HG03103 (cell line): ENCODE measurements around the gene MAP3K5.
"Not testable (repeated sequence)": the region's sequence is repeated elsewhere in the genome, so short reads cannot be mapped to it uniquely, and the experiment has no call there.

Source experiments
- ATAC-seq: cut with Tn5 transposase; IDR thresholded peaks from one replicate; pipeline ENCODE4 v1.9.1; 2021; ENCODE audit warnings: low read depth; ENCODE audit not compliant: unreplicated experiment

MAP3K5 gene

GRCh38 chr6:136795386-136795785 is 3.1 kb upstream of the MAP3K5 start:
- ATAC-seq = no peak

- ATAC-seq = no peak
Observed at GRCh38 chr6:136793363-136793762, 1.1 kb upstream of the MAP3K5 start.

DNA sequence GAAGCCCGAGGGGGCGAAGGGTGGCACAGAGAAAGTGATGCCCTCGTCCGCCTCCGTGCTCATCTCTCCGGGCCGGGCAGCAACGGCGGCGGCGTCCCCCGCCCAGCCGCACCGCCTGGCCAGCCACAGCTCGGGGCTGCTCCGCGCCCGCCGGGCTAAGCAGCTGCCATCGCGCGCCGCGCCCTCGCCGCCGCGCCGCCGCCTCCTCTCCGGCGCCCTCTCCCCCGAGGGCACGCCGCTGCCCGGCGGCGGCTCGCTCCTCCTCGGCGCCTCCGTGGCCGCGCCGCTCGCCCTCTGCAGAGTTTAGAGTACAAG is 225 bp downstream of the MAP3K5 start:
- no peak for ATAC-seq

DNA sequence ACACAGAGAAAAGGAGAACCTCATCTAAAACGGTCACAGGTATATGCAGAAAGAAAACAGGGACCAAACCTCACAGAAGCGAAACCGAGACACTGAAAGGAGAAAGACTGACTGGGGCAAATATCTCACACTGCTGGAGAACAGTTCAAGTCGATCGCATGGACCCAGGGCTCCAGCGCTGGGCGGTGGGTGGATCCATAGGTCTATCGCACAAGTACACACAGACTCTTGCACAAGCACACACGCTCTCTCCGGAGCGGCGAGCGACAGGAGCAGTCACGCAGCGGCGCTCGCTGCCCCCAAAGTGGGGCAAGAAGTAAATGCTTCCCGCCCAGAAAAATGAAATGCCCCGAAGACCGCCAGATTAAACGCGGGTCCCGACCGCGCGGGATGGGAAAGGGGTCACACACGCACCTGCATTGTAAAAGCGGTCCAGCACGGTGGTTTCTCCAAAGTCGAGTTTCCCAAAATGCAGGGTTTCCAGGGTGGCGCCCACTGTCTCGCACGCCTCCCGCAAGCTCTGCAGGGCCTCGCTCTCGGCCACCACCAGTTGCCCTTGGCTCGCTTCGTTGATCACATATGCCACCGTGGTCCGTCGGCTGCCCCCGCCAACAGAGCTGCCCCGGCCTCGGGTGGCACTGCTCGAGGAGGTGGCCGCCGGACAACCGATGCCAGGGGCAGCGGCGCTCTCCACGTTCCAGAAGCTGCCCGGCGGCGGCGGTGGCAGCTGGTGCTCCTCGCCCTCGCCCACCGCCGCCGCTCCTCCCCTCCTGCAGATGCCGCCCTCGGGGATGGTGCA is 782 bp downstream of the MAP3K5 start:
- ATAC-seq = peak; percentile 32

DNA sequence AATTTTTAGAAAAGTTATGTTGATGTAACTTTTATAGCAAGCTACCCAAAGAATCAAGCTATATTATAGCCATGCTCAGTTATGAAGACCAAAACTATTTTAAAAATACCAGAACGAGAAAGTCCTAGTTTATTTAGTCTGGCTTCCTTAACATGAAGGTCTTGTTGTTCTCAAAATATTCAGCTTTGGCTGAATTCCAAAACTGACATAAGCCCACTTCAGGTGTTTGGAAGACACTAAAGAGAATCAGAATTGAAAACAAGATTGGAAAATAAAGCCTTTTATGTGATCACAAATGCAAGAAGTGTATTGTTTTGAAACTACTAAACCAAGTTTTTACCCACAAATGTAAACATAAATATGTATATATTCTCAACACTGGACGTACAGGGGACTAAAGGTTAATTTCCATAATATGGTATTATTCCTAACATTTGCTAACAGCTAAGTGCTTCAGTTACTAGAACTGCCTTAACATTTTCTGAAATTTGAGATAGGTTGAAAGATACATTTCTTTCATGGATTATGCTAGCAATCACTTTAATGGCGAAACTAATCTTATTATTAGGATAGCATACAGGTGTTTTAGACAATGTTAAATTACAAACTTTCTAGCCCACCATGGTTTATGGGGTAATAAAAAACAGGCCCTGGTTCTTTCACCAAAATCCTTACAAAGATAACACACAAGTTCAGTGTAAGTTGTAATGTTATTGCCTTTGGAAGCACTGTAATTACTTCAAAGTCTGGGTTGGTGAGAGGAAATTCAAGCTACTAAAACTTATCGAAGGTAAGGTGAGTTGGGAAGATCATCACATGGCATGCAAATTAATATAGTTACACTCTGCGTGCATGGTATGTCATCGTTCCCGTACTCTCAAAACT is 1.6 kb downstream of the MAP3K5 start:
- no peak for ATAC-seq

- ATAC-seq = not testable (repeated sequence)
Observed at GRCh38 chr6:136789440-136789839, 2.8 kb downstream of the MAP3K5 start.

GRCh38 chr6:136788069-136788902 is 4.0 kb downstream of the MAP3K5 start:
- no peak for ATAC-seq

GRCh38 chr6:136787726-136788068 is 4.6 kb downstream of the MAP3K5 start:
- ATAC-seq = no peak

GRCh38 chr6:136786658-136787057 is 5.6 kb downstream of the MAP3K5 start:
- no peak for ATAC-seq

DNA sequence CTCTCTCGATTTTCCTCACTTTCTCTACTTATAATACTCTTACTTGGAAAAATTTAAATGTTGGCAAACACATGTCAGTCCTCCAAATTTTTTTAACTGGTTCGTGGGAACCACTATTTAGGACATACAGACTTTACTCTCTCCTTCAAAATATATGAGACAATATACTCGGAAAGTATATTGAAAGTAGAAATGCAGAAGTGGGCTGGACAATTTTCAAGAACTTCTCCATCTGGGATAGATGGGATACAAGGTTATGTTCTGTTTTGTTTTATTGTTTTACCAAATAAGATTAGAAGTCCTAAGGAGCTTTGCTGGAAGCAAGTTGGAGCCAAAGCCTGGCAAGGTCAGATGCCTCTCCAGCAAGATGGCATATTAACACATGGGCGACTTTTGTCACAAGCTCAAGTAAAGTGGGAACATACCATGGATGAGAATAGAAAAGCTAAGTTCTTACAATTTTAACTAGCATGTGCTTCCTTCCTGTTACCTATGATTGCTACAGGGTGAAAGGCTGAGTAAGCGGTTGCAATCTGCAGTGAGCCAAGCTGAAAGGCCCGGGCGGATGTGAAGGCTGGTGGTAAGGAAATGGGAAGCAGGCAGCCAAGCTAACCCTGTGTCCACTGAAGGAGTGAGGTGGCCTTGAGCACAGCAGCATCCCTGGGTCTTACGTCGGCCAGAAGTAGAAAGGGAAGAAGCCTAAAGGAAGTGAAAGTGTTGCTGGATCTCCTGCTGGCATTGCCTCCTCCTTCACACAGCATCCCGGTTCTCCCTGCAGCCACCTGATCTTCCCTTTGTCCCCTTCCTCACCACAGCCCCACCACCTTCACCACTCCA is 7.1 kb downstream of the MAP3K5 start:
- ATAC-seq = no peak

GRCh38 chr6:136784271-136784664 is 8.0 kb downstream of the MAP3K5 start:
- ATAC-seq = no peak

DNA sequence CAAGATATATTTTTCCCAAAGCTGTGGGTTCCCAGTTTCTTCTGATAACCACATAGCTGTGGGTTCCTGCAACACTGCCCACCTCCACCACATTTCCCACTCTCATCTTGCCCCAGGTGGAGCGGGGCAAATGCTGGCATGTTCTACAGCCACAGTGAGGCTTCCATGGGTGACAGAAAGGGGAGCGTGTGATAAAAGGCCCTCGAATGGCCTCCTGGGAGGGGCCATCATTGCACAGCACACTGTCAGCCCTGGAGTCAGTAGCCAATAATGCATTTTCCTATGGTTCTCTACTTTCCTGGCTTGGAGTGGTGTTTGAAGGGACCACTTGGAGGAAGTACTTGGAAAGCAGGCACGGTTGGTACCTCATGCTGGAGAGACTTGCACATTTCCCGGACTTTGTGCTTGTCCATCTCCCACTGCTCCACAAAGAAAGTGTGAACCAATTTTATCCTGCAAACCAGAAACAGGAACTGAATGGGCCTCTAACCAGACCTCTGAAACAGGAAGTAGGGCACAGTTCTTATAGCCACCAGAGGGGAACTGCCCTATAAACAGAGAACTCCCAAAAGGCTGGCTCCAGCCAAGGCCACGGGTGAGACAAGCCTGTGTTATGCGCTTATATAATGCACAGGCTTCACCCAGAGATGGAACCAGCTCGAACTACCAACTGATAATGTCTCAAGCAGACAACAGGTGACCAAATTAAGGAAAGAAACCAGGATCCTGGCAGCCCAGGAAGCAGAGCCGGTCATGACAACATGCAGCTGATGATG is 8.6 kb downstream of the MAP3K5 start:
- ATAC-seq = peak; percentile 71

DNA sequence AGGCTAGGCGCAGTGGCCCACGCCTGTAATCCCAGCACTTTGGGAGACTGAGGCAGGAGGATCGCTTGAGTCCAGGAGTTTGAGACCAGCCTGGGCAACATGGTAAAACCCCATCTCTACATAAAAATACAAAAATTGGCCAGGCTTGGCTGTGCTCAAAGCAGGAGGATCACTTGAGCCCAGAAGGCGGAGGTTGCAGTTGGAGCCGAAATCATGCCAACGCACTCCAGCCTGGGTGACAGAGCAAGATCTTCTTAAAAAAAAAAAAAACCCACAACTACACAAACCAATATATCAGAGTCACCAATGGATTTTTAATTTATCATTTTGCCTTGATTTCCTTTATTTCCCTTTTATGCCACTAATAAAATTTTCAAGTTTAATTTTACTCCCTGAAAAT is 9.3 kb downstream of the MAP3K5 start:
- no peak for ATAC-seq

- no peak for ATAC-seq
Observed at GRCh38 chr6:136782021-136782770, 10.1 kb downstream of the MAP3K5 start.

- ATAC-seq = no peak
Observed at GRCh38 chr6:136780972-136781371, 11.3 kb downstream of the MAP3K5 start.

GRCh38 chr6:136779682-136780081 is 12.6 kb downstream of the MAP3K5 start:
- ATAC-seq = no peak

DNA sequence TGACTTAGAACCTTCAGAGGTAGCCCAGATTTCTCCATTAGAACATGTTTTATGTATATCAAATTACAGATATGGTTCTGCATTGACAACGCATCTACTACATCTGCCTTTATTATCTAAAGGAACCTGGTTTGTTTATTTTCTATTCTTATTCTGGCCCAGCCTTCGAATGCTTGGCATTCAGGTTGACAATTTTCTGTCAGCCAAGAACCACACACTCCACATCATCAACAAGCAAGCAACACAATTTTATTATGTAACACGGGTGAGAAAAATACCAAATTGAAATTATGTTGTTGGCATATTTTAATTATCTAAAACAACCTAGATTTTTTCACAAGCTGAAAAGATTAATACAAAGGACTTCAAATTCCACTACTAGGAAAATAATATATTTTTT is 14.6 kb downstream of the MAP3K5 start:
- no peak for ATAC-seq

DNA sequence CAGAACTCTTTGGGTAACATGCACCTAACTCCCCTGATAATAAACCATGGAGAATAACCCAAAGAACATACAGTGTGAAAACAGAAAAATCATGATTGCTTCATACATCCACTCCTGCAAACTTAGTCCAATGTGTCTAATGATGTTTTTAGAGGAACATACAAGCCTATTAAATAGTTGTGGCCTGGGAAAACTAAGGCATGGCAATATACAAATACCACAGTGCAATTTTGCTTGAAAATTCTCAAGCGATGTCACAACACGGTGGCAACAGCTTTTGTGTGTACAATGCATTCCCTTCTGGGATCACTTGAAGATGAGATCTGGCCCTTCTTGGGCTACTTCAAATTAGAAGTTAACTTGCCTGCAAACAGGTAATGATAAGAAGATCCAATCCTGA is 16.7 kb downstream of the MAP3K5 start:
- ATAC-seq = no peak

GRCh38 chr6:136775081-136775480 is 17.2 kb downstream of the MAP3K5 start:
- no peak for ATAC-seq
